K562 (cell line): Measurements from ENCODE around the gene CLP1. TPM values are rescaled to one million over a fixed set of nuclear protein-coding genes. Genes with fewer than 3 reads are reported as not detected.

ENCODE experiments used
- BCOR ChIP-seq: fragments of 450-650 bp; IDR thresholded peaks from 2 replicates; pipeline ENCODE4 v1.6.1; 2016
- COPS2 ChIP-seq: fragments of 450-650 bp; conservative IDR thresholded peaks from 2 replicates; pipeline ENCODE4 v1.6.1; 2016; ENCODE audit warnings: mild to moderate bottlenecking, moderate library complexity
- CREB3L1 ChIP-seq: fragments of 450-650 bp; IDR thresholded peaks from 2 replicates; pipeline ENCODE4 v1.6.1; 2014; ENCODE audit warnings: low read depth, mild to moderate bottlenecking, moderate library complexity, borderline replicate concordance
- DLX4 ChIP-seq: fragments of 250-450 bp; sonication (Bioruptor Pico); IDR thresholded peaks from 2 replicates; pipeline ENCODE4 v1.6.1; 2021; ENCODE audit warnings: mild to moderate bottlenecking
- FOS ChIP-seq: IDR thresholded peaks from 3 replicates; pipeline ENCODE4 v1.6.1; 2011; ENCODE audit not compliant: insufficient read length; ENCODE audit errors: extremely low read depth
- GABPA ChIP-seq: fragments of 200-800 bp; sonication (Bioruptor generic); conservative IDR thresholded peaks from 2 replicates; pipeline ENCODE4 v1.6.1; 2016; ENCODE audit warnings: low read depth, missing genetic modification characterization, missing compliant biosample characterization
- HDAC1 ChIP-seq, 2 experiments: fragments of 450-650 bp; IDR thresholded peaks; 2 replicates each; pipeline ENCODE4 v1.6.1; 2016 to 2017; ENCODE audit warnings: inconsistent platforms in 1 of 2, mild to moderate bottlenecking in 1 of 2, moderate library complexity in 1 of 2
- HMGN3 ChIP-seq: IDR thresholded peaks from 2 replicates; pipeline ENCODE4 v1.6.1; 2011; ENCODE audit warnings: borderline replicate concordance, low read depth, mild to moderate bottlenecking, mixed read lengths, low read length; ENCODE audit not compliant: insufficient read length; ENCODE audit errors: extremely low read depth
- IFI16 ChIP-seq: fragments of 250-450 bp; sonication (Bioruptor Pico); IDR thresholded peaks from 2 replicates; pipeline ENCODE4 v2.1.2; 2022; ENCODE audit warnings: mild to moderate bottlenecking, inconsistent platforms
- MEF2D ChIP-seq: conservative IDR thresholded peaks from 2 replicates; pipeline ENCODE4 v1.6.1; 2016; ENCODE audit warnings: low read depth, missing genetic modification characterization, missing compliant biosample characterization
- MTA2 ChIP-seq: fragments of 450-650 bp; IDR thresholded peaks from 2 replicates; pipeline ENCODE4 v1.6.1; 2016; ENCODE audit warnings: low read depth
- PHF21A ChIP-seq: fragments of 450-650 bp; IDR thresholded peaks from 2 replicates; pipeline ENCODE4 v1.6.1; 2017; ENCODE audit warnings: low read depth, borderline replicate concordance
- RAD51 ChIP-seq: fragments of 450-650 bp; IDR thresholded peaks from 2 replicates; pipeline ENCODE4 v1.7.1; 2016; ENCODE audit warnings: low read depth, mild to moderate bottlenecking, borderline replicate concordance
- RBM14 ChIP-seq: fragments of 200-400 bp; formaldehyde crosslinking; IDR thresholded peaks from 2 replicates; pipeline ENCODE4 v1.6.1; 2018; ENCODE audit warnings: low read depth, mild to moderate bottlenecking, low read length, moderate library complexity, borderline replicate concordance; ENCODE audit not compliant: insufficient read depth
- SMAD1 ChIP-seq: fragments of 150-350 bp; IDR thresholded peaks from 2 replicates; pipeline ENCODE4 v1.6.1; 2014; ENCODE audit warnings: low read length, low read depth; ENCODE audit not compliant: partially characterized antibody
- SMAD4 ChIP-seq: fragments of 250-450 bp; sonication (Bioruptor Pico); conservative IDR thresholded peaks from 2 replicates; pipeline ENCODE4 v1.8.0; 2021; ENCODE audit warnings: inconsistent platforms, mild to moderate bottlenecking, moderate library complexity
- SUPT5H ChIP-seq: fragments of 450-650 bp; IDR thresholded peaks from 2 replicates; pipeline ENCODE4 v1.6.1; 2016
- TAF1 ChIP-seq: IDR thresholded peaks from 2 replicates; pipeline ENCODE4 v1.6.1; 2011; ENCODE audit warnings: mild to moderate bottlenecking, low read length, moderate library complexity; ENCODE audit not compliant: insufficient read depth, control insufficient read depth, severe bottlenecking; ENCODE audit errors: extremely low read depth
- TEAD2 ChIP-seq: fragments of 450-650 bp; IDR thresholded peaks from 2 replicates; pipeline ENCODE4 v1.6.1; 2016; ENCODE audit warnings: missing genetic modification characterization, control low read depth, missing compliant biosample characterization
- UBTF ChIP-seq, 2 experiments: IDR thresholded peaks; 2 replicates each; pipeline ENCODE4 v1.6.1; 2012; ENCODE audit warnings: improper control_type of control experiment in 2 of 2, low read depth in 2 of 2, low read length in 2 of 2, borderline replicate concordance in 1 of 2
- ZNF212 ChIP-seq: fragments of 450-650 bp; formaldehyde crosslinking; IDR thresholded peaks from 2 replicates; pipeline ENCODE4 v1.4.0; 2020; ENCODE audit warnings: mild to moderate bottlenecking
- ZNF24 ChIP-seq: fragments of 450-650 bp; IDR thresholded peaks from 2 replicates; pipeline ENCODE4 v1.6.1; 2016
- ZNF354B ChIP-seq: fragments of 250-450 bp; sonication (Bioruptor Pico); IDR thresholded peaks from 2 replicates; pipeline ENCODE4 v1.4.0; 2020
- ZNF444 ChIP-seq: fragments of 250-450 bp; sonication (Bioruptor Pico); IDR thresholded peaks from 2 replicates; pipeline ENCODE4 v1.4.0; 2020; ENCODE audit warnings: mild to moderate bottlenecking, moderate library complexity
- ZNF766 ChIP-seq: fragments of 200-800 bp; sonication (Bioruptor generic); conservative IDR thresholded peaks from 2 replicates; pipeline ENCODE4 v1.6.1; 2016; ENCODE audit warnings: missing genetic modification characterization, missing compliant biosample characterization
- polyA plus RNA-seq, 8 experiments: library from polyadenylated mRNA; depleted of rRNA in 4 of 8; stranded (reverse) in 5 of 8; unstranded in 3 of 8; fragments of >200 nt; fragmentation: Nextera tagmentation in 2 of 8; fragmentation: Illumina TruSeq in 1 of 8; extraction: Ambion mirVana in 2 of 8; extraction: Trizol in 1 of 8; gene quantifications; 2 replicates each; pipeline versions ENCODE4 v1.2.1 to v1.2.3, GENCODE V29; 2011 to 2014; ENCODE audit warnings: inconsistent platforms in 1 of 8, missing spikeins in 1 of 8
- total RNA-seq, 7 experiments: library from RNA; depleted of rRNA in 6 of 7; stranded (reverse); fragments of >200 nt in 6 of 7; fragmentation: Illumina TruSeq in 2 of 7; extraction: Trizol in 2 of 7; gene quantifications; 2 replicates each; pipeline versions ENCODE4 v1.2.1 to v1.2.3, GENCODE V29; 2011 to 2021; ENCODE audit warnings: low replicate concordance in 1 of 7

Gene CLP1
- total and polyA plus RNA-seq, 9 of the 15 experiments (the other 6 are each of a cell fraction or from before 2014, with no cell fraction given), result 19.1 to 46.2 (median 27.8) TPM

GRCh38 chr11:57647960-57648800, 9.4 kb upstream of the CLP1 start (continued):
- TF ChIP-seq GABPA (tag) (no peak), SUPT5H (no peak), FOS (no peak), TAF1 (peak; percentile 40), ZNF354B (no peak), MEF2D (tag) (0 out of 2 replicates have a peak, but pooled peaks have one; percentile 38), HDAC1 (IDR thresholded peaks at IDR 0.05) (peak in 1 of 2 experiments; percentile 95; a peak in 2 of 4 replicates), ZNF444 (CRISPR knock-in tag) (no peak), RAD51 (0 out of 2 replicates have a peak, but pooled peaks have one; percentile 18), CREB3L1 (no peak), TEAD2 (tag) (no peak), RBM14 (no peak), ZNF24 (no peak), MTA2 (peak; percentile 96), SMAD4 (CRISPR knock-in tag) (peak; percentile 89), IFI16 (CRISPR knock-in tag) (no peak), UBTF (IDR thresholded peaks at IDR 0.05; ENCODE audit: borderline replicate concordance in 1 of 2, low read depth in 2 of 2, low read length in 2 of 2) (peak in 1 of 2 experiments; percentile 68; a peak in 1 of 4 replicates), SMAD1 (peak; percentile 68), ZNF766 (peak; percentile 84), DLX4 (CRISPR knock-in tag) (no peak), ZNF212 (no peak), BCOR (peak; percentile 94), HMGN3 (peak; percentile 73), COPS2 (no peak), PHF21A (no peak)
